Erythroblast (primary cell): ENCODE measurements around the gene FGF18.

Experiments used
- GATA1 ChIP-seq: IDR thresholded peaks from 2 replicates; pipeline ENCODE4 v1.6.1; 2011; ENCODE audit warnings: low read depth, mild to moderate bottlenecking, control low read depth, low read length, moderate library complexity
- POLR2A ChIP-seq: IDR thresholded peaks from 2 replicates; pipeline ENCODE4 v1.6.1; 2011; ENCODE audit warnings: mild to moderate bottlenecking, low read length

- no peak for TF ChIP-seq POLR2A
- TF ChIP-seq GATA1, result no peak
Measured at GRCh38 chr5:171420431-171421241, 1.2 kb downstream of the FGF18 start.
